Fibroblast of lung (primary cell): Measurements from ENCODE around the gene SCMH1. TPM values are rescaled to one million over a fixed set of nuclear protein-coding genes. Genes with fewer than 3 reads are reported as not detected.

Source experiments
- DNase-seq, 2 donors: peaks; one replicate each; pipeline versions ENCODE4 v3.0.0 to v3.0.0-alpha.2; 2010; ENCODE audit warnings: low read depth in 2 of 2
- H2AFZ ChIP-seq: 2 replicates; pipeline ENCODE4 v1.5.1; 2012; ENCODE audit warnings: low read length, control low read depth, inconsistent platforms
- H3K27ac ChIP-seq: 2 replicates; pipeline ENCODE4 v1.5.1; 2011; ENCODE audit warnings: low read length, control low read depth; ENCODE audit not compliant: insufficient read depth
- H3K27me3 ChIP-seq: 2 replicates; pipeline ENCODE4 v1.5.1; 2011; ENCODE audit warnings: mild to moderate bottlenecking, low read length; ENCODE audit not compliant: control insufficient read depth, insufficient read depth
- H3K36me3 ChIP-seq: 2 replicates; pipeline ENCODE4 v1.5.1; 2011; ENCODE audit warnings: low read length; ENCODE audit not compliant: control insufficient read depth, insufficient read depth
- H3K4me1 ChIP-seq: 2 replicates; pipeline ENCODE4 v1.5.1; 2011; ENCODE audit warnings: low read length; ENCODE audit not compliant: control insufficient read depth, insufficient read depth; ENCODE audit errors: extremely low read depth
- H3K4me2 ChIP-seq: 2 replicates; pipeline ENCODE4 v1.5.1; 2011; ENCODE audit warnings: low read length, control low read depth; ENCODE audit not compliant: insufficient read depth; ENCODE audit errors: extremely low read depth
- H3K4me3 ChIP-seq, 4 experiments: fragments of 200-600 bp in 1 of 4; sonication (generic) in 1 of 4; replicated peaks in 1 of 4; 2 replicates each; pipeline ENCODE4 v1.5.1; 2011 to 2016; ENCODE audit warnings: low read length in 4 of 4, low read depth in 3 of 4, mild to moderate bottlenecking in 3 of 4, control low read depth in 2 of 4, inconsistent platforms in 1 of 4, mixed read lengths in 1 of 4; ENCODE audit not compliant: insufficient read depth in 1 of 4; ENCODE audit errors: control extremely low read depth in 1 of 4
- H3K79me2 ChIP-seq: 2 replicates; pipeline ENCODE4 v1.5.1; 2012; ENCODE audit warnings: mild to moderate bottlenecking, low read length, inconsistent platforms; ENCODE audit not compliant: control insufficient read depth, insufficient read depth
- H3K9ac ChIP-seq: 2 replicates; pipeline ENCODE4 v1.5.1; 2011; ENCODE audit warnings: mild to moderate bottlenecking, low read length, control low read depth; ENCODE audit not compliant: insufficient read depth
- H3K9me3 ChIP-seq: 2 replicates; pipeline ENCODE4 v1.5.1; 2012; ENCODE audit warnings: low read depth, low read length; ENCODE audit not compliant: control insufficient read depth, insufficient read depth
- H4K20me1 ChIP-seq: 2 replicates; pipeline ENCODE4 v1.5.1; 2011; ENCODE audit warnings: low read length; ENCODE audit not compliant: control insufficient read depth, insufficient read depth; ENCODE audit errors: extremely low read depth
- EZH2 ChIP-seq: IDR thresholded peaks from 2 replicates; pipeline ENCODE4 v1.5.1; 2012; ENCODE audit warnings: low read length, control low read depth, mild to moderate bottlenecking; ENCODE audit errors: missing control alignments
- polyA plus RNA-seq, 2 donors: library from polyadenylated mRNA; depleted of rRNA in 1 of 2; stranded (reverse) in 1 of 2; unstranded in 1 of 2; fragments of >200 nt; gene quantifications; 2 replicates each; pipeline ENCODE4 v1.2.1, GENCODE V29; 2011 to 2012; ENCODE audit warnings: missing spikeins in 1 of 2
- total RNA-seq: library from RNA; depleted of rRNA; stranded (reverse); fragments of >200 nt; gene quantifications from 2 replicates; pipeline ENCODE4 v1.2.1, GENCODE V29; 2014
- TF ChIP-seq, protein P1 (sequence below), 2 donors: IDR thresholded peaks in 1 of 2; conservative IDR thresholded peaks in 1 of 2; 1 replicate in 1 of 2; 2 replicates in 1 of 2; pipeline ENCODE4 v1.5.1; 2011 to 2012; ENCODE audit warnings: low read length in 2 of 2, control low read depth in 1 of 2, inconsistent platforms in 1 of 2, low read depth in 1 of 2, mild to moderate bottlenecking in 1 of 2

The SCMH1 gene
- total and polyA plus RNA-seq, 2 donors (not counting 1 experiment from before 2014, with no cell fraction given): 20.8 to 24.8 TPM

DNA sequence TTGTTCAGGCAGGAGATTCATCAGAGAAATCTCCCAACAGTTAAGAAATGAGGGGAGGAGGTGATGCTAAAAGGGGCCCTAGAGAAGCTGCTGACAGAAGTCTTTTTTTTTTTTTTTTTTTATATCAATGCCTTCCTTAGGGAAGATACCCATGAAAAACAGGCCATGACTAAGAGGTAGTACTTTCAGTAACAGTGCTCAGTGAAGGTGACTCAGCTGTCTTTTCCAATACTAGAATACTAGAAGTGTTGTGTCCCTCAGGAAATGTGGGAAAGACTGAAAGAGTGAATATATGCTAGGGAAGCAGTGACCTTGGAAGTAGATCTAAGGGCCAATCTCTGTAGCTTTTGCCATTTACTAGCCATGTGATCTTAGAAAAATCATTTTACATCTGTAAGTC is 168.1 kb downstream of the SCMH1 start:
- Histone ChIP-seq H3K4me1 (no peaks in the 10 kb centered on the region), H3K27ac (no peak overlapping the region), H3K36me3 (no peaks in the 10 kb centered on the region), H3K9me3 (no peaks in the 10 kb centered on the region), H4K20me1 (no peaks in the 10 kb centered on the region), H3K4me2 (no peak overlapping the region), H3K79me2 (no peaks in the 10 kb centered on the region), H2AFZ (no peak overlapping the region), H3K4me3 (no peak overlapping the region), H3K9ac (no peak overlapping the region), H3K27me3 (no peaks in the 10 kb centered on the region)
- peak; percentile 14 to 75 for DNase-seq
- TF ChIP-seq EZH2: no peak
- TF ChIP-seq, protein P1, sequence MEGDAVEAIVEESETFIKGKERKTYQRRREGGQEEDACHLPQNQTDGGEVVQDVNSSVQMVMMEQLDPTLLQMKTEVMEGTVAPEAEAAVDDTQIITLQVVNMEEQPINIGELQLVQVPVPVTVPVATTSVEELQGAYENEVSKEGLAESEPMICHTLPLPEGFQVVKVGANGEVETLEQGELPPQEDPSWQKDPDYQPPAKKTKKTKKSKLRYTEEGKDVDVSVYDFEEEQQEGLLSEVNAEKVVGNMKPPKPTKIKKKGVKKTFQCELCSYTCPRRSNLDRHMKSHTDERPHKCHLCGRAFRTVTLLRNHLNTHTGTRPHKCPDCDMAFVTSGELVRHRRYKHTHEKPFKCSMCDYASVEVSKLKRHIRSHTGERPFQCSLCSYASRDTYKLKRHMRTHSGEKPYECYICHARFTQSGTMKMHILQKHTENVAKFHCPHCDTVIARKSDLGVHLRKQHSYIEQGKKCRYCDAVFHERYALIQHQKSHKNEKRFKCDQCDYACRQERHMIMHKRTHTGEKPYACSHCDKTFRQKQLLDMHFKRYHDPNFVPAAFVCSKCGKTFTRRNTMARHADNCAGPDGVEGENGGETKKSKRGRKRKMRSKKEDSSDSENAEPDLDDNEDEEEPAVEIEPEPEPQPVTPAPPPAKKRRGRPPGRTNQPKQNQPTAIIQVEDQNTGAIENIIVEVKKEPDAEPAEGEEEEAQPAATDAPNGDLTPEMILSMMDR (conservative IDR thresholded peaks at IDR 0.05 in 1 of 2, IDR thresholded peaks at IDR 0.05 in 1 of 2; ENCODE audit: low read depth in 1 of 2, low read length in 2 of 2): no peak

DNA sequence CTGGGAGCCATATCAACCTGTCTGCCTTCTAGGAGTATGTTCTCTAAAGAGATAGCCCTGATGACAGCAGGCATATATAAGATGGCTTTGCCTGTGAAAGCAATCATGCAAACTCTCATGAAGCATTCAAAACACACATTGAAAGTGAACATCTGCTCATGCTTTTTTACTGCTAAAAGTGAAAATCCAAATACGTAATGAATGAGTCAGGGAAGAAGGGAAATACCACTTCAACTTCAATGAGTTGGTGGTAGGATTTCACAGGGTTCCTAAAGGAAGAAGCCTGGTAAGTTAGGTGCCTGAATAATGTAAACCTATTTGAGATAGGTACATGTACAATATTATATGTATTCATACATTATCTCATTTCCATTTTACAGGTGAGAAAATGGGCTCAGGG is 170.1 kb downstream of the SCMH1 start:
- no peak overlapping the region for H3K27ac ChIP-seq
- no peaks in the 10 kb centered on the region for H3K36me3 ChIP-seq
- H3K79me2 ChIP-seq: no peaks in the 10 kb centered on the region
- TF ChIP-seq, protein P1 (conservative IDR thresholded peaks at IDR 0.05 in 1 of 2, IDR thresholded peaks at IDR 0.05 in 1 of 2; ENCODE audit: low read depth in 1 of 2, low read length in 2 of 2): no peak
- no peak for TF ChIP-seq EZH2
- H3K4me2 ChIP-seq: no peak overlapping the region
- no peaks in the 10 kb centered on the region for H3K9me3 ChIP-seq
- DNase-seq: peak in 1 of 2 donors; percentile 64
- no peaks in the 10 kb centered on the region for H3K27me3 ChIP-seq
- no peaks in the 10 kb centered on the region for H4K20me1 ChIP-seq
- no peak overlapping the region for H3K4me3 ChIP-seq
- H2AFZ ChIP-seq: no peak overlapping the region
- no peaks in the 10 kb centered on the region for H3K4me1 ChIP-seq
- no peak overlapping the region for H3K9ac ChIP-seq

DNA sequence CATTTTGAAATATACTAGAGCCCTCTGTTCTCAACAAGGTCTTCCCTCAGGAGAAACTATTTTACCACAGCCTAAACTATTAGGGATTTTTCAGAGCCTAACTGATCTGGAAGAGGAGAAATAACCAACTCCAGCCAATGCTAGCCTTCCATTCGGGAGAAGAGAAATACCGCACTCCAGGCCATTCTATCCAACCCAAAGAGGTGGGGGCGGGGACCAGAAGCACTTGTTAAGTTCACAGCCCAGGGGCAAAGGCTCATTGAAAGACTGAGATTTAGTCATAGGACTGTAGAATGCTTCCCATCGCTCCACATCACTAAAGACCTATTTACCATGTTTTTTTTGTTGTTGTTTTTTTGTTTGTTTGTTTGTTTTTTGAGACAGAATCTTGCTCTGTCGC is 185.2 kb downstream of the SCMH1 start:
- H3K27me3 ChIP-seq: no peaks in the 10 kb centered on the region
- H4K20me1 ChIP-seq: no peaks in the 10 kb centered on the region
- H3K4me3 ChIP-seq: no peak overlapping the region
- no peaks in the 10 kb centered on the region for H3K4me1 ChIP-seq
- no peaks in the 10 kb centered on the region for H3K9me3 ChIP-seq
- H3K36me3 ChIP-seq: peaks cover 2% of the 10 kb centered on the region
- no peak overlapping the region for H2AFZ ChIP-seq
- no peak for DNase-seq
- H3K79me2 ChIP-seq: no peaks in the 10 kb centered on the region
- H3K9ac ChIP-seq: no peak overlapping the region
- H3K27ac ChIP-seq: no peak overlapping the region
- no peak overlapping the region for H3K4me2 ChIP-seq
- no peak for TF ChIP-seq EZH2
- TF ChIP-seq, protein P1 (conservative IDR thresholded peaks at IDR 0.05 in 1 of 2, IDR thresholded peaks at IDR 0.05 in 1 of 2; ENCODE audit: low read depth in 1 of 2, low read length in 2 of 2): no peak
